IPS-NIHi7 (cell line): ENCODE data around the gene PTPN13.

ENCODE experiments used
- DNase-seq: peaks from one replicate; pipeline ENCODE4 v3.0.0; 2012; ENCODE audit warnings: mixed read lengths; ENCODE audit errors: extremely low spot score

PTPN13 gene

GRCh38 chr4:86592553-86593249 is 1.4 kb upstream of the PTPN13 start:
- no peak for DNase-seq

- DNase-seq, result peak; percentile 39
Observed at GRCh38 chr4:86594559-86595425, 677 bp downstream of the PTPN13 start.

- no peak for DNase-seq
Observed at GRCh38 chr4:86595426-86595805, 1.3 kb downstream of the PTPN13 start.

GRCh38 chr4:86596807-86597206 is 2.7 kb downstream of the PTPN13 start:
- DNase-seq, result no peak

- DNase-seq, result no peak
Observed at GRCh38 chr4:86600007-86600653, 6.0 kb downstream of the PTPN13 start.

GRCh38 chr4:86603311-86603885 is 9.3 kb downstream of the PTPN13 start:
- DNase-seq, result no peak

GRCh38 chr4:86606809-86607208 is 12.7 kb downstream of the PTPN13 start:
- no peak for DNase-seq

- no peak for DNase-seq
Observed at GRCh38 chr4:86608757-86609375, 14.8 kb downstream of the PTPN13 start.

- no peak for DNase-seq
Observed at GRCh38 chr4:86611757-86612156, 17.6 kb downstream of the PTPN13 start.

- no peak for DNase-seq
Observed at GRCh38 chr4:86613734-86614133, 19.6 kb downstream of the PTPN13 start.

- no peak for DNase-seq
Observed at GRCh38 chr4:86614865-86615264, 20.8 kb downstream of the PTPN13 start.

- no peak for DNase-seq
Observed at GRCh38 chr4:86615501-86615900, 21.4 kb downstream of the PTPN13 start.

GRCh38 chr4:86619656-86620055 is 25.5 kb downstream of the PTPN13 start:
- no peak for DNase-seq

- no peak for DNase-seq
Observed at GRCh38 chr4:86621435-86621834, 27.3 kb downstream of the PTPN13 start.

GRCh38 chr4:86626066-86626465 is 32.0 kb downstream of the PTPN13 start:
- DNase-seq, result no peak

- DNase-seq, result no peak
Observed at GRCh38 chr4:86627462-86628135, 33.5 kb downstream of the PTPN13 start.

- DNase-seq, result no peak
Observed at GRCh38 chr4:86630629-86631028, 36.5 kb downstream of the PTPN13 start.

GRCh38 chr4:86631166-86631565 is 37.1 kb downstream of the PTPN13 start:
- no peak for DNase-seq

- no peak for DNase-seq
Observed at GRCh38 chr4:86633854-86634253, 39.7 kb downstream of the PTPN13 start.

GRCh38 chr4:86640469-86640868 is 46.4 kb downstream of the PTPN13 start:
- no peak for DNase-seq

GRCh38 chr4:86641516-86642090 is 47.5 kb downstream of the PTPN13 start:
- DNase-seq, result no peak
